Activated CD4-positive, alpha-beta memory T cell treated with anti-CD3 and anti-CD28 coated beads, Interleukin-2, amount 10 ng/mL, durations not matched to agents 7 days and 5 days (primary cell): ENCODE measurements around the gene EXOC7. TPM values are rescaled to one million over a fixed set of nuclear protein-coding genes. Genes with fewer than 3 reads are reported as not detected.
A peak's percentile ranks its signal among the peaks of the same experiment; 100 is the strongest.

ENCODE experiments used
- CTCF ChIA-PET: fragments of 350-600 bp; sonication (Branson Sonifier 250); formaldehyde crosslinking; loops from one replicate; lab custom pipeline; 2021; ENCODE audit warnings: antibody characterized with exemption, inconsistent platforms; lab: Charles Lee
- POLR2A ChIA-PET: fragments of 350-600 bp; sonication (Branson Sonifier 250); formaldehyde crosslinking; loops from one replicate; lab custom pipeline; 2021; ENCODE audit warnings: antibody characterized with exemption; lab: Charles Lee
- DNase-seq: peaks from one replicate; pipeline ENCODE4 v3.0.0-alpha.2; 2020
- H3K27ac Mint-ChIP-seq: one replicate; pipeline ENCODE4 v1.8.0; 2021; ENCODE audit warnings: mild to moderate bottlenecking, mixed read lengths
- H3K27me3 Mint-ChIP-seq: one replicate; pipeline ENCODE4 v1.8.0; 2021; ENCODE audit warnings: mixed read lengths
- H3K36me3 Mint-ChIP-seq: one replicate; pipeline ENCODE4 v1.8.0; 2021; ENCODE audit warnings: low read depth, mixed read lengths
- H3K4me1 Mint-ChIP-seq: one replicate; pipeline ENCODE4 v1.8.0; 2021; ENCODE audit warnings: mixed read lengths
- H3K4me3 Mint-ChIP-seq: one replicate; pipeline ENCODE4 v1.8.0; 2021; ENCODE audit warnings: mild to moderate bottlenecking, mixed read lengths
- H3K9me3 Mint-ChIP-seq: one replicate; pipeline ENCODE4 v1.8.0; 2021; ENCODE audit warnings: mixed read lengths
- total RNA-seq, 2 experiments: library from RNA; stranded (reverse); gene quantifications; one replicate each; pipeline ENCODE4 v1.2.3, GENCODE V29; 2021

EXOC7 gene
- total RNA-seq, 2 experiments from 2014 or later = 119 to 120 TPM

GRCh38 chr17:76106703-76107102 is 3.1 kb upstream of the EXOC7 start:
- H3K27ac Mint-ChIP-seq = no peak overlapping the region
- H3K27me3 Mint-ChIP-seq = no peaks in the 10 kb centered on the region
- no peaks in the 10 kb centered on the region for H3K9me3 Mint-ChIP-seq
- peaks cover 21% of the 10 kb centered on the region for H3K4me1 Mint-ChIP-seq
- DNase-seq = no peak
- CTCF ChIA-PET = interaction anchor here (0.8 to 2.5 kb wide), 5 partner anchors 10 to 173 kb away, joined by 3 to 8 read pairs (median 5); no protein-coding TSS in a partner anchor
- H3K36me3 Mint-ChIP-seq = peaks cover 15% of the 10 kb centered on the region
- POLR2A ChIA-PET = interaction anchor here (1.2 kb wide), 1 partner anchor 166 kb away, joined by 3 read pairs; no protein-coding TSS in a partner anchor
- H3K4me3 Mint-ChIP-seq = no peak overlapping the region

GRCh38 chr17:76104896-76105231 is 1.3 kb upstream of the EXOC7 start:
- Mint-ChIP-seq H3K4me1 (peaks cover 30% of the 10 kb centered on the region), H3K27ac (peak overlapping the region; percentile 23), H3K9me3 (no peaks in the 10 kb centered on the region), H3K27me3 (no peaks in the 10 kb centered on the region), H3K4me3 (peak overlapping the region; percentile 30), H3K36me3 (peaks cover 26% of the 10 kb centered on the region)
- POLR2A ChIA-PET = interaction anchor here (1.6 to 3.2 kb wide), 8 partner anchors 10 to 175 kb away, joined by 4 to 37 read pairs (median 7); no protein-coding TSS in a partner anchor
- CTCF ChIA-PET = interaction anchor here (1.8 to 2.6 kb wide), 5 partner anchors 17 to 293 kb away, joined by 4 to 21 read pairs (median 6); no protein-coding TSS in a partner anchor
- DNase-seq = no peak

- POLR2A ChIA-PET = interaction anchor here (0.8 to 3.2 kb wide), 30 partner anchors 8 to 454 kb away, joined by 3 to 37 read pairs (median 5); partner anchors contain the start of genes MRPL38, SRP68, TRIM65 and UBALD2
- peak overlapping the region; percentile 95 for H3K4me3 Mint-ChIP-seq
- no peaks in the 10 kb centered on the region for H3K9me3 Mint-ChIP-seq
- peaks cover 32% of the 10 kb centered on the region for H3K36me3 Mint-ChIP-seq
- H3K27me3 Mint-ChIP-seq = no peaks in the 10 kb centered on the region
- CTCF ChIA-PET = interaction anchor here (0.9 to 2.6 kb wide), 10 partner anchors 10 to 293 kb away, joined by 3 to 21 read pairs (median 5); no protein-coding TSS in a partner anchor
- H3K4me1 Mint-ChIP-seq = peaks cover 30% of the 10 kb centered on the region
- DNase-seq = no peak
- H3K27ac Mint-ChIP-seq = peak overlapping the region; percentile 92
These were observed 731 bp upstream of the EXOC7 start for GRCh38 chr17:76104140-76104895.

DNA sequence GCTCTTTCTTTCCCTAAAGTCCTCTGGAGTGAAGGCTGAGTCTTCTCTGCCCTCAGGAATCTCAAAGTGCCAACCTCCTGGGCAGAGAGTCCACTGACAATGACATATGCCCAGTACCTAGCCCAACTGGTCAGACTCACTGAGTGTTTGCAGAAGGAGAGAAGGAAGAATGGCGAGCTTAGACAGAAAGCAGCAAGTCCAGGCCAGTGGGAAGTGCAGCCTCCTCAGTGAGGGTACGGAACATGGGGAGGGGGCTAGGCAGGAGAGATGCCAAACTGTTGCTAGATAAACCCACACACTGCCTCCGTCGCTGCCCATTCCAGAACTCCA is 678 bp downstream of the EXOC7 start:
- no peaks in the 10 kb centered on the region for H3K9me3 Mint-ChIP-seq
- H3K4me3 Mint-ChIP-seq = peak overlapping the region; percentile 95
- H3K27me3 Mint-ChIP-seq = no peaks in the 10 kb centered on the region
- peaks cover 30% of the 10 kb centered on the region for H3K4me1 Mint-ChIP-seq
- no peak for DNase-seq
- H3K27ac Mint-ChIP-seq = peak overlapping the region; percentile 92
- ChIA-PET CTCF (interaction anchor here (0.7 to 2.6 kb wide), 8 partner anchors 13 to 295 kb away, joined by 3 to 21 read pairs (median 5); no protein-coding TSS in a partner anchor), POLR2A (interaction anchor here (0.7 to 3.2 kb wide), 25 partner anchors 8 to 281 kb away, joined by 3 to 37 read pairs (median 5); partner anchors contain the start of genes MRPL38, PRPSAP1, SRP68 and TRIM65)
- H3K36me3 Mint-ChIP-seq = peaks cover 37% of the 10 kb centered on the region

GRCh38 chr17:76097716-76098295 is 5.8 kb downstream of the EXOC7 start:
- CTCF ChIA-PET = no interaction called here
- POLR2A ChIA-PET = no interaction called here
- Mint-ChIP-seq H3K4me3 (no peak overlapping the region), H3K27ac (no peak overlapping the region), H3K9me3 (no peaks in the 10 kb centered on the region), H3K27me3 (no peaks in the 10 kb centered on the region), H3K4me1 (peaks cover 19% of the 10 kb centered on the region), H3K36me3 (peaks cover 52% of the 10 kb centered on the region)
- no peak for DNase-seq

DNA sequence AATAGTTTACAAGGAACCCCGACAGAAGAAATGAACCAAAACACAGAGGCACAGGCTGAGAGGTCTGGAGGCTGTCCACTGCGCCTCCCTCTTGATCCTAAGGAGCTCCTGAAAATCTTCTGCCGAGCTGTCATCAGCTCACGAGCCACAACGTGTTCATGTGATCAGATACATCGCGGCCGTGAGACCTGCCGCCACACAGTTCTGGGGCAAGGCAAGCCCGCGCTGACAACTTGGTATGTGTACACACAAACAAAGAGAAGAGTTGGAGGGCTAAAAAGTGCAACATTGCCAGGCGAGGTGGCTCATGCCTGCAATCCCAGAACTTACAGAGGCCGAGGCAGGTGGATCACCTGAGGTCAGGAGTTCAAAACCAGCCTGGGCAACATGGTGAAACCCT is 7.6 kb downstream of the EXOC7 start:
- Mint-ChIP-seq H3K27ac (no peak overlapping the region), H3K27me3 (no peaks in the 10 kb centered on the region), H3K4me3 (no peak overlapping the region), H3K9me3 (no peaks in the 10 kb centered on the region), H3K4me1 (peaks cover 9% of the 10 kb centered on the region), H3K36me3 (peaks cover 50% of the 10 kb centered on the region)
- DNase-seq = no peak
- ChIA-PET CTCF (interaction anchor here (0.6 to 1.3 kb wide), 4 partner anchors 13 to 113 kb away, joined by 3 to 4 read pairs (median 4); no protein-coding TSS in a partner anchor), POLR2A (interaction anchor here (0.9 to 1.0 kb wide), 2 partner anchors 8 to 95 kb away, joined by 3 to 6 read pairs; partner anchors contain the start of gene EXOC7)

- H3K9me3 Mint-ChIP-seq = no peaks in the 10 kb centered on the region
- CTCF ChIA-PET = interaction anchor here (1.4 kb wide), 1 partner anchor 10 kb away, joined by 3 read pairs; the partner anchor contains the start of gene EXOC7
- H3K27ac Mint-ChIP-seq = no peak overlapping the region
- H3K4me1 Mint-ChIP-seq = peaks cover 6% of the 10 kb centered on the region
- no peak overlapping the region for H3K4me3 Mint-ChIP-seq
- H3K36me3 Mint-ChIP-seq = peaks cover 51% of the 10 kb centered on the region
- no peak for DNase-seq
- POLR2A ChIA-PET = interaction anchor here (1.3 to 1.7 kb wide), 2 partner anchors 9 to 11 kb away, joined by 4 to 7 read pairs; partner anchors contain the start of gene EXOC7
- H3K27me3 Mint-ChIP-seq = no peaks in the 10 kb centered on the region
These were observed 9.5 kb downstream of the EXOC7 start for GRCh38 chr17:76094046-76094445.

GRCh38 chr17:76092526-76093413 is 10.8 kb downstream of the EXOC7 start:
- DNase-seq = no peak
- Mint-ChIP-seq H3K4me3 (no peak overlapping the region), H3K36me3 (peaks cover 51% of the 10 kb centered on the region), H3K27ac (no peak overlapping the region), H3K4me1 (peaks cover 6% of the 10 kb centered on the region), H3K27me3 (no peaks in the 10 kb centered on the region), H3K9me3 (no peaks in the 10 kb centered on the region)
- ChIA-PET POLR2A (interaction anchor here (0.6 to 1.7 kb wide), 5 partner anchors 10 to 568 kb away, joined by 3 to 7 read pairs (median 3); partner anchors contain the start of genes ACOX1, EXOC7 and TEN1), CTCF (interaction anchor here (0.6 to 0.7 kb wide), 2 partner anchors 226 to 443 kb away, joined by 4 to 5 read pairs; no protein-coding TSS in a partner anchor)

- DNase-seq = no peak
- no peak overlapping the region for H3K4me3 Mint-ChIP-seq
These were observed 11.9 kb downstream of the EXOC7 start for GRCh38 chr17:76091526-76092286.

GRCh38 chr17:76090517-76091129 is 13.0 kb downstream of the EXOC7 start:
- CTCF ChIA-PET = no interaction called here
- POLR2A ChIA-PET = interaction anchor here (1.1 to 2.6 kb wide), 2 partner anchors 13 to 263 kb away, joined by 3 to 7 read pairs; partner anchors contain the start of genes EXOC7 and PRPSAP1
- H3K27ac Mint-ChIP-seq = no peak overlapping the region
- H3K4me1 Mint-ChIP-seq = peaks cover 6% of the 10 kb centered on the region
- H3K4me3 Mint-ChIP-seq = no peak overlapping the region
- peaks cover 46% of the 10 kb centered on the region for H3K36me3 Mint-ChIP-seq
- H3K9me3 Mint-ChIP-seq = no peaks in the 10 kb centered on the region
- H3K27me3 Mint-ChIP-seq = no peaks in the 10 kb centered on the region
- no peak for DNase-seq

More at GRCh38 chr17:76091526-76092286, 11.9 kb downstream of the EXOC7 start:
- Mint-ChIP-seq H3K36me3 (peaks cover 44% of the 10 kb centered on the region), H3K9me3 (no peaks in the 10 kb centered on the region), H3K27ac (peak overlapping the region; percentile 76), H3K27me3 (no peaks in the 10 kb centered on the region), H3K4me1 (peaks cover 6% of the 10 kb centered on the region)
- ChIA-PET CTCF (interaction anchor here (0.6 to 0.7 kb wide), 2 partner anchors 227 to 442 kb away, joined by 4 to 5 read pairs; no protein-coding TSS in a partner anchor), POLR2A (interaction anchor here (0.6 to 2.6 kb wide), 3 partner anchors 12 to 569 kb away, joined by 3 to 7 read pairs (median 3); partner anchors contain the start of genes ACOX1, EXOC7 and TEN1)
